ENCODE data around the gene WWC2. TPM values are rescaled to one million over a fixed set of nuclear protein-coding genes. Genes with fewer than 3 reads are reported as not detected.

The WWC2 gene
- total and polyA plus RNA-seq, 9 donors: 9.4 to 43.0 (median 32.5) TPM

DNA sequence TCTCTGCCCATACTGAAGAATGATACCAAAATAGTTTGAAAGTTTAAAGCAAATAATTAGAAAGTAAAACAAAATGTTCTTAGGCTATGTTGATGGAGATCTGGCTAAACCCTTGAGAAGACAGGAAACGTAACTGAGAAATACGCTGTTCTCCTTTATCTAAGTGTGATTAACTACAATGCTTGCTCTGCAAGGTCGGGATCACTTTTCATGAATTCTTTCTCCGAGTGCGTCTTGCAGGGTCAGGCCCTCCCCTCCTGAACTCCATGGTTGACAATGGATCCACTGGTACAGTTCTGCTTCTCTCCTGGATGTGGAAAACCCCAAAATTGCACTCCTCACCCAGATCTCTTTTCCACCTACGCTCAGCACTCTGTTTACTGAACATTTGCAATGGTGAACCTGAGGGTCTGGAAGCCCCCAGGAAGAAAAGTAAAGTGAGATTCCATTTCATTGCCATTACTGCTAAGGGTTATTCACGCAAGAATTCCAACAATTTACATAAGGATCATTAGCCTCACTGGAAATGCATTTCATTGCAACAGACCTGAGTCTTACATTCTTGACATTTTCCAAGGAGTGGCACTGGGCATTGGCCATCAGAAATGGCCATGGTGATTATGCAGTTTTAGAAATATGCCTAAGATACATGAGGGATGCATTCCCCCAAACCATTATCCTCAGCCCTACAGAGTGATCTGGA is 24.6 kb upstream of the WWC2 start:
- 34 to 50% (median 35%) methylated on average over 7 of the region's 7 CpGs for WGBS, 3 donors
- Histone ChIP-seq H3K9me3 (no peaks in the 10 kb centered on the region), H3K4me3 (no peak overlapping the region), H3K36me3 (no peaks in the 10 kb centered on the region), H3K27ac (no peak overlapping the region), H3K27me3 (no peaks in the 10 kb centered on the region), H3K4me1 (ENCODE audit: insufficient read depth) (no peaks in the 10 kb centered on the region)
- intact Hi-C loops (cut with DNase I): loop anchor here in 3 of 4 donors (2.0 to 5.0 kb wide), 3 partner anchors 178 to 188 kb away; no protein-coding TSS in a partner anchor
- DNase-seq: no peak
- TF ChIP-seq POLR2A (IDR thresholded peaks at IDR 0.05) (no peak), EP300 (IDR thresholded peaks at IDR 0.05) (no peak)

DNA sequence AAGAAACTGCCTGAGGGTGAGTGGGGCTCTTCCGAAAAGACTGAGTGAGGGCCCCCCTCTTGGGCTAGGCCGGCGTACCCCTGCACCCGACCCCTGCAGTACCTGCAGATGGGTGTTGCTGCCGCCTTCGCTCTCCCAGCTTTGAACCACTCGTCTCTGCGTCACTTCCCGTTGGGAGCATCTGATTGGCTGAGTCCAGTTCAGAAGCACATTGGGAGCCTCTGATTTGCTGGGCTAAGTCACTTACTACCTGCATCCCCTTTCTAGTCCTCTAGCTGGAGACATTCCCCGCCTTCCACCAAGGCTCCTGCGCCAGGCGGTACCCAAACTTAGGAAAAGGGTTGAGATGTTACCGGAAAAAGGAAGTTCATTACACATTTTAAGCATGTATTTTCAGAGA is 20.4 kb upstream of the WWC2 start:
- TF ChIP-seq POLR2A (IDR thresholded peaks at IDR 0.05) (no peak), EP300 (IDR thresholded peaks at IDR 0.05) (no peak)
- TF ChIP-seq, protein P1, sequence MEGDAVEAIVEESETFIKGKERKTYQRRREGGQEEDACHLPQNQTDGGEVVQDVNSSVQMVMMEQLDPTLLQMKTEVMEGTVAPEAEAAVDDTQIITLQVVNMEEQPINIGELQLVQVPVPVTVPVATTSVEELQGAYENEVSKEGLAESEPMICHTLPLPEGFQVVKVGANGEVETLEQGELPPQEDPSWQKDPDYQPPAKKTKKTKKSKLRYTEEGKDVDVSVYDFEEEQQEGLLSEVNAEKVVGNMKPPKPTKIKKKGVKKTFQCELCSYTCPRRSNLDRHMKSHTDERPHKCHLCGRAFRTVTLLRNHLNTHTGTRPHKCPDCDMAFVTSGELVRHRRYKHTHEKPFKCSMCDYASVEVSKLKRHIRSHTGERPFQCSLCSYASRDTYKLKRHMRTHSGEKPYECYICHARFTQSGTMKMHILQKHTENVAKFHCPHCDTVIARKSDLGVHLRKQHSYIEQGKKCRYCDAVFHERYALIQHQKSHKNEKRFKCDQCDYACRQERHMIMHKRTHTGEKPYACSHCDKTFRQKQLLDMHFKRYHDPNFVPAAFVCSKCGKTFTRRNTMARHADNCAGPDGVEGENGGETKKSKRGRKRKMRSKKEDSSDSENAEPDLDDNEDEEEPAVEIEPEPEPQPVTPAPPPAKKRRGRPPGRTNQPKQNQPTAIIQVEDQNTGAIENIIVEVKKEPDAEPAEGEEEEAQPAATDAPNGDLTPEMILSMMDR (IDR thresholded peaks at IDR 0.05): no peak
- Histone ChIP-seq H3K36me3 (no peaks in the 10 kb centered on the region), H3K4me1 (ENCODE audit: insufficient read depth) (peaks cover 3% of the 10 kb centered on the region), H3K27me3 (no peaks in the 10 kb centered on the region), H3K9me3 (no peaks in the 10 kb centered on the region), H3K27ac (no peak overlapping the region), H3K4me3 (no peak overlapping the region)
- no peak for DNase-seq
- 94 to 98% (median 97%) methylated on average over 13 of the region's 13 CpGs for WGBS, 3 donors
- intact Hi-C loops (cut with DNase I): no loop called here

DNA sequence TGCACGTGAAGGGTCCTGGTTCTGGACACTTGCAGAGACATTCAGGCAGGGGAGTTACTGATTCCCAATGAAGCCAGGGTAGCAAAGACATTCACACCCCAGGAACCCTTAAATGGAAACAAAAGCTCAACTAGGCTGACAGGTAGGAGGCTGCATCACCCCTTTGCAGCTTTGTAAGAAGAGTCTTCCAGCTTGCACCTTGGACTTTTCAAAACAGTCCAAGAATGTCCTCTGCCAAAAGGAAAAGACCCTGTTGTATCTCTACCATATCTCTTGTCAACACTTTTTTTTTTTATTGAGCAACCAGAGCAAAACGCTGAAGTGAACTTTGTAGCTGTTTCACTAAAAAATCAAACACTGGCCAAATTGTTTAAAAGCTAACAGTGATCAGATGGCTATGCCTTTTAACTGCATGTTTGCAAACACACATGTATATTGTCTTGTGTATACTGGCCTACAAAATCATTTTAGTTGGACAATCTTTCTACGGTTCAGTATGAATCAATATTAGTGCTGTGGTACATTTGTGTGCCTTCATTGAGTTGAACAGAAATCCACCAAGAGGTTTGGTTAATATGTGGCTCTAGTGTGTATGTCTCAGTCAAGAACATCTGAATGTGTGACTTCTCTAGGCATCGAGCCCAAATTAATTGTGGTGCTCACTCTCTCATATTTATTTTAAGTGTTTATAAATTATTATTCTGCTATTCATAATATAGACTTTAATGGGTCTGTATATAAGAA is 18.5 kb upstream of the WWC2 start:
- DNase-seq: no peak
- Histone ChIP-seq H3K27ac (peak overlapping the region in 1 of 2 donors; percentile 2), H3K36me3 (no peaks in the 10 kb centered on the region)

DNA sequence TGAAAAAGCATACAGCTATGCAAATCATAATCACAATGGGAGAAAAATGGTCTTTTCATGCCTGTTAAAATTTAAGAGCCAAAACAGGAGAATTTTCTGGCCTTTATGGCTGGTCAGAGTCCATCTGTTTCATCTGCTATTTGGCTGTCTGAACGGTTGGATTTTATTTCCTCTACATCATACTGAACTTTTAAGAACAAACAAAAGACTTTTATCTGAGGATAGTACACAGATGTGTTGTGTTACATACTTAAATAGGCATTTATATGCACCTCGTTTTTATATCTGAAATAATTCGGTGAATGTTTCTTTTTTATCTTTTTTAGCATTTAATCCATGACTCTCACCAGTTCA is 18.0 kb upstream of the WWC2 start:
- Histone ChIP-seq H3K4me1 (ENCODE audit: insufficient read depth) (peaks cover 3% of the 10 kb centered on the region), H3K27ac (peak overlapping the region in 1 of 2 donors; percentile 2), H3K36me3 (no peaks in the 10 kb centered on the region), H3K9me3 (no peaks in the 10 kb centered on the region), H3K4me3 (no peak overlapping the region), H3K27me3 (no peaks in the 10 kb centered on the region)
- DNase-seq: no peak
- intact Hi-C loops (cut with DNase I): no loop called here
- WGBS, 3 donors: 6 to 12% (median 9%) methylated on average over 3 of the region's 3 CpGs
- TF ChIP-seq EP300 (IDR thresholded peaks at IDR 0.05) (no peak), POLR2A (IDR thresholded peaks at IDR 0.05) (no peak)
- TF ChIP-seq, protein P1 (IDR thresholded peaks at IDR 0.05): no peak

More for the DNA sequence above, 18.5 kb upstream of the WWC2 start:
- no peak for TF ChIP-seq EP300 (IDR thresholded peaks at IDR 0.05)
- no peak for TF ChIP-seq POLR2A (IDR thresholded peaks at IDR 0.05)
- TF ChIP-seq, protein P1 (IDR thresholded peaks at IDR 0.05): no peak
- H3K27me3 ChIP-seq: no peaks in the 10 kb centered on the region
- intact Hi-C loops (cut with DNase I): no loop called here
- H3K9me3 ChIP-seq: no peaks in the 10 kb centered on the region
- H3K4me1 ChIP-seq (ENCODE audit: insufficient read depth): peaks cover 3% of the 10 kb centered on the region
- no peak overlapping the region for H3K4me3 ChIP-seq
- WGBS, 3 donors: 48 to 54% (median 51%) methylated on average over 4 of the region's 4 CpGs

DNA sequence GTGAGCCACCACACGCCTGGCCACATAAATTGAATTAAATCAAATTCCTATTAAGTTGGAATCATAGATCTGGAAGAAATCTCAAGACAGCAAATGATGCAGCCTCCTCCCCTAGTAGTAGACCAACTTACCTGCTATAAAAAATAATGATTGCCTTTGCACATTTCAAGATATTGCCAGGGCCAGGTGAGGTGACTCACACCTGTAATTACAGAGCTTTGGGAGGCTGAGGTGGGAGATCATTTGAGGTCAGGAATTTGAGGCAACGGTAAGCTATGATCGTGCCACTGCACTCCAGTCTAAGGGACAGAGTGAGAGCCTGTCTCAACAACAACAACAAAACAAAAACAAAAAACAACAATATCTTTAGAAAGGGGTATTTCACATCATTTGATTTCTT is 17.0 kb upstream of the WWC2 start:
- intact Hi-C loops (cut with DNase I): no loop called here
- no peak for DNase-seq

More for the DNA sequence above, 17.0 kb upstream of the WWC2 start:
- Histone ChIP-seq H3K4me3 (no peak overlapping the region), H3K27ac (no peak overlapping the region), H3K27me3 (no peaks in the 10 kb centered on the region), H3K36me3 (no peaks in the 10 kb centered on the region), H3K4me1 (ENCODE audit: insufficient read depth) (peaks cover 3% of the 10 kb centered on the region), H3K9me3 (no peaks in the 10 kb centered on the region)
- TF ChIP-seq EP300 (IDR thresholded peaks at IDR 0.05) (no peak), POLR2A (IDR thresholded peaks at IDR 0.05) (no peak)
- TF ChIP-seq, protein P1 (IDR thresholded peaks at IDR 0.05): no peak
- WGBS, 3 donors: 94 to 96% (median 96%) methylated on average over 3 of the region's 3 CpGs
